Osteocyte (in vitro differentiated cells): ENCODE measurements around the gene OR1L6. TPM values are rescaled to one million over a fixed set of nuclear protein-coding genes. Genes with fewer than 3 reads are reported as not detected.

ENCODE experiments used
- DNase-seq: peaks from one replicate; pipeline ENCODE4 v3.0.0; 2021; ENCODE audit warnings: mixed read lengths; ENCODE audit not compliant: unreplicated experiment; ENCODE audit errors: extremely low spot score
- H3K27ac Mint-ChIP-seq: one replicate; pipeline ENCODE4 v1.8.0; 2021; ENCODE audit warnings: mild to moderate bottlenecking, mixed read lengths; ENCODE audit not compliant: unreplicated experiment
- H3K27me3 Mint-ChIP-seq: one replicate; pipeline ENCODE4 v1.8.0; 2021; ENCODE audit warnings: mixed read lengths; ENCODE audit not compliant: unreplicated experiment
- H3K36me3 Mint-ChIP-seq: one replicate; pipeline ENCODE4 v1.8.0; 2021; ENCODE audit warnings: mixed read lengths; ENCODE audit not compliant: unreplicated experiment
- H3K4me1 Mint-ChIP-seq: one replicate; pipeline ENCODE4 v1.8.0; 2021; ENCODE audit warnings: mixed read lengths; ENCODE audit not compliant: unreplicated experiment
- H3K4me3 Mint-ChIP-seq: one replicate; pipeline ENCODE4 v1.8.0; 2021; ENCODE audit warnings: mild to moderate bottlenecking, moderate library complexity, mixed read lengths; ENCODE audit not compliant: unreplicated experiment
- H3K9me3 Mint-ChIP-seq: one replicate; pipeline ENCODE4 v1.8.0; 2021; ENCODE audit warnings: mixed read lengths; ENCODE audit not compliant: unreplicated experiment
- CTCF ChIP-seq: fragments of 200-600 bp; sonication (generic); IDR thresholded peaks from 2 replicates; pipeline ENCODE4 v1.5.0; 2021; ENCODE audit warnings: antibody characterized with exemption, mild to moderate bottlenecking, moderate library complexity
- total RNA-seq: library from RNA; stranded (reverse); gene quantifications from 2 replicates; pipeline ENCODE4 v1.2.1, GENCODE V29; 2021

OR1L6 gene
- total RNA-seq, 1 donor from 2014 or later: not detected

- H3K4me3 Mint-ChIP-seq: no peak overlapping the region
- peaks cover 6% of the 10 kb centered on the region for H3K9me3 Mint-ChIP-seq
- H3K36me3 Mint-ChIP-seq: no peaks in the 10 kb centered on the region
- H3K27me3 Mint-ChIP-seq: peaks cover 17% of the 10 kb centered on the region
- no peak overlapping the region for H3K27ac Mint-ChIP-seq
- TF ChIP-seq CTCF: no peak
- DNase-seq: peak; percentile 82
- H3K4me1 Mint-ChIP-seq: no peaks in the 10 kb centered on the region
Measured at GRCh38 chr9:122789256-122790046, 47.3 kb downstream of the OR1L6 start.

GRCh38 chr9:122791872-122792669, 50.0 kb downstream of the OR1L6 start:
- no peaks in the 10 kb centered on the region for H3K36me3 Mint-ChIP-seq
- TF ChIP-seq CTCF: no peak
- H3K27ac Mint-ChIP-seq: no peak overlapping the region

GRCh38 chr9:122797316-122798063, 55.4 kb downstream of the OR1L6 start:
- Mint-ChIP-seq H3K27ac (no peak overlapping the region), H3K36me3 (no peaks in the 10 kb centered on the region), H3K4me3 (no peak overlapping the region), H3K27me3 (peaks cover 30% of the 10 kb centered on the region), H3K9me3 (peaks cover 6% of the 10 kb centered on the region), H3K4me1 (no peaks in the 10 kb centered on the region)
- no peak for TF ChIP-seq CTCF
- DNase-seq: peak; percentile 57

More at GRCh38 chr9:122791872-122792669, 50.0 kb downstream of the OR1L6 start:
- Mint-ChIP-seq H3K27me3 (peaks cover 20% of the 10 kb centered on the region), H3K4me1 (no peaks in the 10 kb centered on the region), H3K4me3 (no peak overlapping the region), H3K9me3 (peaks cover 6% of the 10 kb centered on the region)
- DNase-seq: peak; percentile 10

Other genes with a start within 250 kb of the OR1L6 start
- gene OR1J2, start 231.5 kb upstream of the OR1L6 start, total RNA-seq: not detected in 2 replicates
- gene OR1J4, start 223.2 kb upstream of the OR1L6 start, total RNA-seq: not detected in 2 replicates
- gene OR1N1, start 215.0 kb upstream of the OR1L6 start, total RNA-seq: not detected in 2 replicates
- gene OR1N2, start 189.2 kb upstream of the OR1L6 start, total RNA-seq: not detected in 2 replicates
- gene OR1L8, start 158.9 kb upstream of the OR1L6 start, total RNA-seq: not detected in 2 replicates
- gene OR1Q1, start 127.6 kb upstream of the OR1L6 start, total RNA-seq: not detected in 2 replicates
- not detected in 2 replicates for gene OR1B1, start 84.7 kb upstream of the OR1L6 start, total RNA-seq
- not detected in 2 replicates for gene OR1L1, start 80.6 kb upstream of the OR1L6 start, total RNA-seq
- not detected in 2 replicates for gene OR1L3, start 67.2 kb upstream of the OR1L6 start, total RNA-seq
- gene OR1L4, start 18.3 kb upstream of the OR1L6 start, total RNA-seq: not detected in 2 replicates
- not detected in 2 replicates for gene OR5C1, start 46.6 kb downstream of the OR1L6 start, total RNA-seq
- gene OR1K1, start 57.8 kb downstream of the OR1L6 start, total RNA-seq: not detected in 2 replicates
- 27.4 and 30.6 TPM in 2 replicates for gene PDCL, start 86.3 kb downstream of the OR1L6 start, total RNA-seq
- gene RC3H2, start 163.1 kb downstream of the OR1L6 start, total RNA-seq: 74.1 and 74.4 TPM in 2 replicates
- 7.6 and 9.1 TPM in 2 replicates for gene ZBTB6, start 171.0 kb downstream of the OR1L6 start, total RNA-seq
- 8.6 and 9.0 TPM in 2 replicates for gene ZBTB26, start 189.2 kb downstream of the OR1L6 start, total RNA-seq
- gene RABGAP1, start 198.7 kb downstream of the OR1L6 start, total RNA-seq: 88.4 and 92.9 TPM in 2 replicates